ENCODE measurements around the gene TBC1D3H.
"Not testable (repeated sequence)": the region's sequence is repeated elsewhere in the genome, so short reads cannot be mapped to it uniquely, and the experiment has no call there.

The TBC1D3H gene

DNA sequence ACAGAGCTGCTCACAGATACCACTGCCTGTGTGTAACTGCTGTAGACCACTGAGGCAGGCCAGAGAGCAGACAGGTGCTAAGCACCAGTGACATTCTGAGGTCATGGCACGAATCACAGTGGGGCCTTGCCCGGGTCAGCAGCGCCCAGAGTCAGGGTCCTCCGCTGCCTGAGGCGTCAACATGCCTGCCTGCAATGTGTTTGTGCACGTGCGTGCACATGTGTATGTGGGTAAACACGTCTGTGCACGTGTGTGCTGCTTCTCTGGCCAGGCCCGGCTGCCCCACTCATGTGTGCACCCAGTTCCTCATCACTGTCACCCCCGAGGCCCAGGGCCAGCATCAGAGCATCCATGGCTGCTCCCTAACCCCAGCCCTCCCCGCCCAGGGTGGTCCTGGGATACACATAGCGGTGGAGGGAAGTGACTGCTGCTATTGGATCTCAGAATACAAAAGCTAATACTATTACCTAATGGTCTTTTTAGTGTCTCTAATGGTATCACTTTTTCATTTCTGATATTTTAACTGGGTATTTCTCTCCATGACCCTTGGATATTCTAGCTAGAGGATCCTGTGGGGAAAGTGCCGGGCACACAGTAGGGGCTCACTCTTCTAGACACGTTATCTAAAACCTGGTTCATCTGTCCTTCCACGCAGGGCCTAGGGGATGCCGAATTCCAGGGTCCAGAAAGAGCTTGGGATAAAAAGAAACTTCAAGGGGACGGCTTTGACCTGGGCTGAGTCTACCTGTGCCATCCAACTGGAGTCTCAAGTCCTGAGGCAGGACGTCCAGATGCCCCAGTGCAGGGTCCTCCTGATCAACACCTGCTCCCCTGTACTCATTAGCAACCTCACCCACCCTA, at the start of gene TBC1D3H:
TBC1D3H (minus strand) TSS at position 51 of the 861 bp plus-strand sequence. CDS start 1,540 bp downstream, outside the sequence.
- not testable (repeated sequence) for DNase-seq

GRCh38 chr17:36428891-36429290, 40.7 kb upstream of the TBC1D3H start:
- DNase-seq = not testable (repeated sequence)

DNA sequence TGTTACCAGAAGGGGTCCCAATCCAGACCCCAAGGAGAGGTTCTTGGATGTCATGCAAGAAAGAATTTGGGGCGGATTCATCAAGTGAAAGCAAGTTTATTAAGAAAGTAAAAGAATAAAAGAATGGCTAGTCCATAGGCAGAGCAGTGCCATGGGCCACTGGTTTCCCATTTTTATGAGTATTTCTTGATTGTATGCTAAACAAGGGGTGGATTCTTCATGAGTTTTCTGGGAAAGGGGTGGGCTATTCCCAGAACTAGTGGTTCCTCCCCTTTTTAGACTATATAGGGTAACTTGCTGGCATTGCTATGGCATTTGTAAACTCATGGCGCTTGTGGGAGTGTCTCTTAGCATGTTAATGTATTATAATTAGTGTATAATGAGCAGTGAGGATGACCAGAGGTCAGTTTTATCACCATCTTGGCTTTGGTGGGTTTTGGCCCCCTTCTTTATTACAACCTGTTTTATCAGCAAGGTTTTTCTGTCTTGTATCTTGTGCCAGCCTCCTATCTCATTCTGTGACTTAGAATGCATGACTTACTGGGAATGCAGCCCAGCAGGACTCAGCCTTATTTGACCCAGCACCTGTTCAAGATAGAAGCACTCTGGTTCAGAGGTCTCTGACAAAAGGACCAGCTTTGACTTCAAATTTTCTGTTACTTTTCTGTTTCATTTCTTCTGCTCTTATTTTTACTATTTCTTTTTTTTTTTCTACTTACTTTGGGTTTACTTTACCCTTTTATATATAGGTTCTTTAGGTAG, 27.1 kb upstream of the TBC1D3H start:
- not testable (repeated sequence) for DNase-seq

DNA sequence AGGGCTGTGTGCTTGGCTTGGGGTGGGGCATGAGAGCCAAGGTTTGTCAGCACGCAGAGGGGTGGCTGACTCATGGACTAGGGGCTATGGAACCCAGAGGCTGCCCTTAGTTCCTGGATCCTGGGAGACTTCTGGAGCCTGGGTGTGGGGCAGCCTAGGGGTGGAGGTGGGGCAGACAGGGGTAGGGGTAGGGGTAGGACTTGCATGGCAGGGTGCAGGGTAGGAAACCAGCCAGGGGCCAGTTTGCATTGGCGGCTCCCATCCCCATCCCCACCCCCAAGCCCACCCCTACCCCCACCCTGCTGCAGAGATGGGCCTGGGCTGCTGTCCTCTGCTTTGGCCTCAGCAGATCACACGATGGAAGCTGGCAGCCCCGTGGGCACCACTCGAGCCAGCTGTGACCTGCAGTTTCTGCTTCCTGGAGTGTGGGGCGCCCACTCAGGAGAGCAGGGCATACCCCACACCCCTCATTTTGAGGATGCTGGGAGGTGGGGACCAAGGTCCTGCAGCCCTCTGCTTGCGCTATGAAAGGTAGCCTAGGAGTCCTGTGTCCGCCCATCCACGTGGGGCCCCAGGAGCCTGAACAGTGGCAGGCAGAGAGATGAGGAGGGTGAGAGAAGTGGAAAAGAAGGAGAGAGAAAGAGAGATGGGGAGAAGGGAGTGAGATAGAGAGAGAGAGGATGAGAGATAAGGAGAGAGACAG, 2.9 kb upstream of the TBC1D3H start:
- not testable (repeated sequence) for DNase-seq

GRCh38 chr17:36375938-36376337, 12.3 kb downstream of the TBC1D3H start:
- not testable (repeated sequence) for DNase-seq

DNA sequence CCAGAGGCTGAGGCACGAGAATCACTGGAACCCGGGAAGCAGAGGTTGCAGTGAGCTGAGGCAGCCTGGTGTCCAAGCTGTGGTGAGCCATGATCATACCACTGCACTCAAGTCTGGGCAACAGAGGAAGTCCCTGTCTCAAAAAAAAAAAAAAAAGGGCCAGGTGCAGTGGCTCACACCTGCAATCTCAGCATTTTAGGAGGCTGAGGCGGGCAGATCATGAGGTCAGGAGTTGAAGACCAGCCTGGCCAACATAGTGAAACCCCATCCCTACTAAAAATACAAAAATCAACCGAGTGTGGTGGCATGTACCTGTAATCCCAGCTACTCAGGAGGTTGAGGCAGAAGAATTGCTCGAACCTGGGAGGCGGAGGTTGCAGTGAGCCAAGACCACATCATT, 25.7 kb downstream of the TBC1D3H start:
- not testable (repeated sequence) for DNase-seq

All from DMS79 (cell line).